ENCODE measurements around the gene CPN2.

CPN2 gene

DNA sequence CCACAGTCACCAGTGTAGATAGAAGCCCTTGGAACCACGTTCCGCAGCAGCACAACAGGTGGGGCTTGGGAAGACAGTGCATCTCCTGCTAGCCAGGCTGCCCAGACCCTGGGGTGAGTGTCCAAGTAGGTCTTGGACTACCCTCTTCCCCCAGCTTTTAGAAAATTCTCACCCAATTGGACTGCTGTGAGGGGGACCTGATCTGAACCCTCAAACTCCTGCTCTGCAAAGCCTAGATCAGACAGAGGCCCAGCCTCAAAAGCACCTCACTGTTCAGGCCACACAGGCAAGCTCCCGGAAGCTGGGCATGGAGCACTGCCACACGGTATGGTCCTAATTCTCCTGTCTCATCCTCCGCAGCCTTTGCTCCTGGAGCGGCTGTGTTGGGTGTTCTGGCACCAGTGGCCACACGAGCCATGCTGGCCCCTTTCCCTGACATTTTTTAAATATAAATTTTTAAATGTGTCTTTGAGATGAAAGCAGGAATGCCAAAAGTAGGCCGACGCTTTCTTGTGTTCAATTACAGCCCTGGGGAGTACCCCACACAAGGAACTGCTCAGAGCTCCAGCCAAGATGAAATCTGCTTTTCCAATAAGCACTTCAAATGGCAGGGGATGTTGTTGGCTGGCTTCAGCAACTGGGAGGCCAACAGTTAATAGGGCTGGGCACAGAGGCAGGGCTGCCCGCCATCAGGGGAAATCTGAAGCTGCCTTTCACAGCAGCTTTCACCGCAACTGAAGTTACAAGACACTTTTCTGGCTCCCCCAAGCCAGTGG lies 40.9 kb downstream of the CPN2 start:
- no peaks in the 10 kb centered on the region for H3K9me2 ChIP-seq (replicated peaks; ENCODE audit: low read depth, low read length)
- peaks cover 61% of the 10 kb centered on the region for H3K4me1 ChIP-seq (ENCODE audit: insufficient read depth, low read length, poor library complexity, severe bottlenecking)
- no peak overlapping the region for H3K4me3 ChIP-seq (ENCODE audit: low read length, poor library complexity, severe bottlenecking)
- H3K4me2 ChIP-seq (ENCODE audit: low read depth, low read length, poor library complexity, severe bottlenecking), result peak overlapping the region; percentile 0
- peak overlapping the region; percentile 69 for H3K9ac ChIP-seq (ENCODE audit: low read depth, low read length, poor library complexity, severe bottlenecking)
- no peaks in the 10 kb centered on the region for H3K27me3 ChIP-seq (ENCODE audit: insufficient read depth, low read length, poor library complexity, severe bottlenecking)
- H3F3A ChIP-seq (ENCODE audit: low read depth), result peaks cover 10% of the 10 kb centered on the region
- H3K79me2 ChIP-seq (ENCODE audit: insufficient read depth, low read length), result 0 out of 2 replicates have a peak, but pooled peaks cover 2% of the 10 kb centered on the region
- H3K9me3 ChIP-seq (ENCODE audit: insufficient read depth, low read depth, low read length), result no peaks in the 10 kb centered on the region
- H2AFZ ChIP-seq (ENCODE audit: low read length), result no peak overlapping the region
- TF ChIP-seq EZH2phosphoT487 (IDR thresholded peaks at IDR 0.05; ENCODE audit: borderline replicate concordance), result no peak
- TF ChIP-seq, protein P1, sequence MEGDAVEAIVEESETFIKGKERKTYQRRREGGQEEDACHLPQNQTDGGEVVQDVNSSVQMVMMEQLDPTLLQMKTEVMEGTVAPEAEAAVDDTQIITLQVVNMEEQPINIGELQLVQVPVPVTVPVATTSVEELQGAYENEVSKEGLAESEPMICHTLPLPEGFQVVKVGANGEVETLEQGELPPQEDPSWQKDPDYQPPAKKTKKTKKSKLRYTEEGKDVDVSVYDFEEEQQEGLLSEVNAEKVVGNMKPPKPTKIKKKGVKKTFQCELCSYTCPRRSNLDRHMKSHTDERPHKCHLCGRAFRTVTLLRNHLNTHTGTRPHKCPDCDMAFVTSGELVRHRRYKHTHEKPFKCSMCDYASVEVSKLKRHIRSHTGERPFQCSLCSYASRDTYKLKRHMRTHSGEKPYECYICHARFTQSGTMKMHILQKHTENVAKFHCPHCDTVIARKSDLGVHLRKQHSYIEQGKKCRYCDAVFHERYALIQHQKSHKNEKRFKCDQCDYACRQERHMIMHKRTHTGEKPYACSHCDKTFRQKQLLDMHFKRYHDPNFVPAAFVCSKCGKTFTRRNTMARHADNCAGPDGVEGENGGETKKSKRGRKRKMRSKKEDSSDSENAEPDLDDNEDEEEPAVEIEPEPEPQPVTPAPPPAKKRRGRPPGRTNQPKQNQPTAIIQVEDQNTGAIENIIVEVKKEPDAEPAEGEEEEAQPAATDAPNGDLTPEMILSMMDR (conservative IDR thresholded peaks at IDR 0.05; ENCODE audit: low read length), result no peak
- no peaks in the 10 kb centered on the region for H3K36me3 ChIP-seq (ENCODE audit: insufficient read depth, low read length)
- H4K20me1 ChIP-seq (ENCODE audit: insufficient read depth, low read length, poor library complexity, severe bottlenecking), result no peaks in the 10 kb centered on the region

- Histone ChIP-seq H3K9ac (ENCODE audit: low read depth, low read length, poor library complexity, severe bottlenecking) (peak overlapping the region; percentile 69), H3F3A (ENCODE audit: low read depth) (peaks cover 10% of the 10 kb centered on the region), H4K20me1 (ENCODE audit: insufficient read depth, low read length, poor library complexity, severe bottlenecking) (no peaks in the 10 kb centered on the region), H3K9me2 (replicated peaks; ENCODE audit: low read depth, low read length) (no peaks in the 10 kb centered on the region), H3K4me1 (ENCODE audit: insufficient read depth, low read length, poor library complexity, severe bottlenecking) (peaks cover 70% of the 10 kb centered on the region), H2AFZ (ENCODE audit: low read length) (no peak overlapping the region), H3K4me2 (ENCODE audit: low read depth, low read length, poor library complexity, severe bottlenecking) (peak overlapping the region; percentile 0), H3K4me3 (ENCODE audit: low read length, poor library complexity, severe bottlenecking) (no peak overlapping the region), H3K79me2 (ENCODE audit: insufficient read depth, low read length) (0 out of 2 replicates have a peak, but pooled peaks cover 2% of the 10 kb centered on the region), H3K36me3 (ENCODE audit: insufficient read depth, low read length) (no peaks in the 10 kb centered on the region), H3K27me3 (ENCODE audit: insufficient read depth, low read length, poor library complexity, severe bottlenecking) (no peaks in the 10 kb centered on the region), H3K9me3 (ENCODE audit: insufficient read depth, low read depth, low read length) (no peaks in the 10 kb centered on the region)
- TF ChIP-seq, protein P1 (conservative IDR thresholded peaks at IDR 0.05; ENCODE audit: low read length), result no peak
- no peak for TF ChIP-seq EZH2phosphoT487 (IDR thresholded peaks at IDR 0.05; ENCODE audit: borderline replicate concordance)
These were observed 42.3 kb downstream of the CPN2 start for GRCh38 chr3:194308601-194309449.

GRCh38 chr3:194307849-194308248 lies 43.3 kb downstream of the CPN2 start:
- H3K9me2 ChIP-seq (replicated peaks; ENCODE audit: low read depth, low read length), result no peaks in the 10 kb centered on the region
- no peaks in the 10 kb centered on the region for H3K27me3 ChIP-seq (ENCODE audit: insufficient read depth, low read length, poor library complexity, severe bottlenecking)
- peaks cover 69% of the 10 kb centered on the region for H3K4me1 ChIP-seq (ENCODE audit: insufficient read depth, low read length, poor library complexity, severe bottlenecking)
- H2AFZ ChIP-seq (ENCODE audit: low read length), result no peak overlapping the region
- no peaks in the 10 kb centered on the region for H3K36me3 ChIP-seq (ENCODE audit: insufficient read depth, low read length)
- peak overlapping the region; percentile 67 for H3K4me3 ChIP-seq (ENCODE audit: low read length, poor library complexity, severe bottlenecking)
- TF ChIP-seq EZH2phosphoT487 (IDR thresholded peaks at IDR 0.05; ENCODE audit: borderline replicate concordance), result no peak
- TF ChIP-seq, protein P1 (conservative IDR thresholded peaks at IDR 0.05; ENCODE audit: low read length), result no peak
- H4K20me1 ChIP-seq (ENCODE audit: insufficient read depth, low read length, poor library complexity, severe bottlenecking), result no peaks in the 10 kb centered on the region
- H3K4me2 ChIP-seq (ENCODE audit: low read depth, low read length, poor library complexity, severe bottlenecking), result peak overlapping the region; percentile 81
- H3K79me2 ChIP-seq (ENCODE audit: insufficient read depth, low read length), result 0 out of 2 replicates have a peak, but pooled peaks cover 2% of the 10 kb centered on the region
- no peaks in the 10 kb centered on the region for H3K9me3 ChIP-seq (ENCODE audit: insufficient read depth, low read depth, low read length)
- peaks cover 10% of the 10 kb centered on the region for H3F3A ChIP-seq (ENCODE audit: low read depth)
- H3K9ac ChIP-seq (ENCODE audit: low read depth, low read length, poor library complexity, severe bottlenecking), result peak overlapping the region; percentile 69
